Islet of Langerhans (tissue), 1 donor: ENCODE measurements around the gene NAV3.

ENCODE experiments used
- FAIRE-seq: peaks from one replicate; lab custom pipeline; 2011; peaks lifted over from hg19 to GRCh38; lab: Jason Lieb, UNC

NAV3 gene

GRCh38 chr12:78261901-78262300 is 431.2 kb downstream of the NAV3 start:
- FAIRE-seq, result no peak
